ENCODE results near the gene UPK2. TPM values are rescaled to one million over a fixed set of nuclear protein-coding genes. Genes with fewer than 3 reads are reported as not detected.

UPK2 gene
- total and polyA plus RNA-seq, 4 donors = 0.07 TPM; not detected in 3

GRCh38 chr11:118911113-118911879 lies 44.8 kb upstream of the UPK2 start:
- Histone ChIP-seq H3K4me3 (no peak overlapping the region), H3K9me3 (ENCODE audit: control insufficient read depth in 4 of 4, insufficient read depth in 3 of 4, low read length in 3 of 4) (no peaks in the 10 kb centered on the region), H3K9ac (ENCODE audit: insufficient read depth in 1 of 2, low read length in 2 of 2) (peak overlapping the region; percentile 16 to 47), H3K36me3 (ENCODE audit: control insufficient read depth in 4 of 4, insufficient read depth in 4 of 4, low read length in 4 of 4) (peaks cover 3 to 12% (median 11%) of the 10 kb centered on the region in 4 donors), H3K27me3 (ENCODE audit: control insufficient read depth in 3 of 3, insufficient read depth in 3 of 3, low read length in 2 of 3) (no peaks in the 10 kb centered on the region), H3K4me1 (ENCODE audit: control insufficient read depth in 5 of 5, insufficient read depth in 5 of 5, low read length in 5 of 5) (peaks cover 25 to 88% (median 55%) of the 10 kb centered on the region in 5 donors), H3K27ac (ENCODE audit: low read depth in 1 of 2, low read length in 1 of 2) (peak overlapping the region; percentile 95 to 96)
- DNase-seq (no peak), ATAC-seq (ENCODE audit: insufficient read depth, low FRiP score) (no peak)
- WGBS, 2 donors = 34 to 40% methylated on average over 19 to 21 of the region's 21 CpGs
- no peak for TF ChIP-seq CTCF (IDR thresholded peaks at IDR 0.05; ENCODE audit: control extremely low read depth, extremely low read depth)

- WGBS, 2 donors = 19 to 36% methylated on average over 23 of the region's 23 CpGs
- Histone ChIP-seq H3K9me3 (ENCODE audit: control insufficient read depth in 4 of 4, insufficient read depth in 3 of 4, low read length in 3 of 4) (no peaks in the 10 kb centered on the region), H3K4me3 (no peak overlapping the region), H3K36me3 (ENCODE audit: control insufficient read depth in 4 of 4, insufficient read depth in 4 of 4, low read length in 4 of 4) (peaks cover 0 to 11% (median 9%) of the 10 kb centered on the region in 4 donors), H3K9ac (ENCODE audit: insufficient read depth in 1 of 2, low read length in 2 of 2) (peak overlapping the region in 1 of 2 donors; percentile 70), H3K27ac (ENCODE audit: low read depth in 1 of 2, low read length in 1 of 2) (peak overlapping the region; percentile 95 to 96), H3K27me3 (ENCODE audit: control insufficient read depth in 3 of 3, insufficient read depth in 3 of 3, low read length in 2 of 3) (no peaks in the 10 kb centered on the region), H3K4me1 (ENCODE audit: control insufficient read depth in 5 of 5, insufficient read depth in 5 of 5, low read length in 5 of 5) (peaks cover 26 to 95% (median 61%) of the 10 kb centered on the region in 5 donors)
- no peak for TF ChIP-seq CTCF (IDR thresholded peaks at IDR 0.05; ENCODE audit: control extremely low read depth, extremely low read depth)
- ATAC-seq (ENCODE audit: insufficient read depth, low FRiP score) = peak; percentile 65
- DNase-seq = peak; percentile 72 to 80 (median 79)
These were observed 44.0 kb upstream of the UPK2 start for GRCh38 chr11:118911880-118912741.

GRCh38 chr11:118912742-118913410 lies 43.2 kb upstream of the UPK2 start:
- 22 to 27% methylated on average over 11 to 12 of the region's 12 CpGs for WGBS, 2 donors
- Histone ChIP-seq H3K4me3 (no peak overlapping the region), H3K9me3 (ENCODE audit: control insufficient read depth in 4 of 4, insufficient read depth in 3 of 4, low read length in 3 of 4) (no peaks in the 10 kb centered on the region), H3K27me3 (ENCODE audit: control insufficient read depth in 3 of 3, insufficient read depth in 3 of 3, low read length in 2 of 3) (no peaks in the 10 kb centered on the region), H3K4me1 (ENCODE audit: control insufficient read depth in 5 of 5, insufficient read depth in 5 of 5, low read length in 5 of 5) (peaks cover 26 to 95% (median 66%) of the 10 kb centered on the region in 5 donors), H3K27ac (ENCODE audit: low read depth in 1 of 2, low read length in 1 of 2) (peak overlapping the region; percentile 74 to 96), H3K9ac (ENCODE audit: insufficient read depth in 1 of 2, low read length in 2 of 2) (peak overlapping the region in 1 of 2 donors; percentile 70), H3K36me3 (ENCODE audit: control insufficient read depth in 4 of 4, insufficient read depth in 4 of 4, low read length in 4 of 4) (peaks cover 0 to 9% (median 4%) of the 10 kb centered on the region in 4 donors)
- TF ChIP-seq CTCF (IDR thresholded peaks at IDR 0.05; ENCODE audit: control extremely low read depth, extremely low read depth) = no peak
- DNase-seq (no peak), ATAC-seq (ENCODE audit: insufficient read depth, low FRiP score) (no peak)
